Heart left ventricle (tissue), 16 donors: ENCODE data around the gene MED8. TPM values are rescaled to one million over a fixed set of nuclear protein-coding genes. Genes with fewer than 3 reads are reported as not detected.
"Not testable (repeated sequence)": the region's sequence is repeated elsewhere in the genome, so short reads cannot be mapped to it uniquely, and the experiment has no call there.

Source experiments
- ATAC-seq, 4 donors: fragments of 200-7000 bp; cut with Tn5 transposase; one replicate each; pipeline ENCODE4 v1.9.1; 2020 to 2022; ENCODE audit warnings: moderate library complexity in 4 of 4, mild to moderate bottlenecking in 3 of 4, moderate number of reproducible peaks in 1 of 4
- DNase-seq, 5 donors: peaks; one replicate each; pipeline ENCODE4 v3.0.0-alpha.2; 2020
- H3K27ac ChIP-seq, 12 donors: fragments of 200-600 bp; sonication (generic) in 4 of 12; one replicate each; pipeline versions ENCODE4 v1.5.0 to v1.8.0; 2016 to 2022; ENCODE audit warnings: mild to moderate bottlenecking in 2 of 12
- H3K27me3 ChIP-seq, 9 donors: fragments of 200-600 bp; sonication (generic) in 2 of 9; one replicate each; pipeline versions ENCODE4 v1.5.1 to v1.8.0; 2016 to 2022; ENCODE audit warnings: mild to moderate bottlenecking in 3 of 9
- H3K36me3 ChIP-seq, 9 donors: fragments of 200-600 bp; sonication (generic) in 2 of 9; one replicate each; pipeline versions ENCODE4 v1.5.0 to v1.8.0; 2018 to 2022; ENCODE audit warnings: mild to moderate bottlenecking in 2 of 9
- H3K4me1 ChIP-seq, 12 donors: fragments of 200-600 bp; sonication (generic) in 4 of 12; one replicate each; pipeline versions ENCODE4 v1.5.0 to v1.8.0; 2016 to 2022; ENCODE audit warnings: mild to moderate bottlenecking in 3 of 12
- H3K4me3 ChIP-seq, 12 donors: fragments of 200-600 bp; sonication (generic) in 4 of 12; one replicate each; pipeline versions ENCODE4 v1.5.0 to v1.8.0; 2017 to 2022; ENCODE audit warnings: mild to moderate bottlenecking in 9 of 12, moderate library complexity in 4 of 12
- H3K9me3 ChIP-seq, 12 donors: fragments of 200-600 bp; sonication (generic) in 4 of 12; one replicate each; pipeline versions ENCODE4 v1.5.0 to v1.8.0; 2016 to 2022; ENCODE audit warnings: mild to moderate bottlenecking in 1 of 12
- POLR2A ChIP-seq, 2 donors: fragments of 450-650 bp; IDR thresholded peaks; one replicate each; pipeline ENCODE4 v1.6.1; 2017; ENCODE audit warnings: antibody characterized with exemption in 2 of 2, mild to moderate bottlenecking in 2 of 2, moderate library complexity in 2 of 2
- WGBS, 4 donors: extraction: QIAGEN DNeasy Blood & Tissue Kit in 2 of 4; methylation state at CpG; one replicate each; pipeline versions ENCODE4 v1.1.5 to v1.1.7; 2013 to 2018; 5-methylcytosine and 5-hydroxymethylcytosine counted together
- intact Hi-C, 10 donors: fragments of 100-400 bp; cut with DNase I; formaldehyde crosslinking; loops; one replicate each; pipeline versions ENCODE4 v1.11.1 to v1.14.2; 2022
- polyA plus RNA-seq, 2 donors: library from polyadenylated mRNA; stranded (reverse); fragments of 200-250 nt; gene quantifications; one replicate each; pipeline ENCODE4 v1.2.3, GENCODE V29; 2013
- total RNA-seq, 9 donors: library from RNA; depleted of rRNA in 2 of 9; stranded (reverse); fragments of >200 nt in 2 of 9; fragmentation: NEBNext Ultra II Directional in 3 of 9; extraction: Animal tissue kit (Norgen Biotek cat#: 25700) in 3 of 9; gene quantifications; one replicate each; pipeline versions ENCODE4 v1.1.0 to v1.2.4, GENCODE V29; 2016 to 2023
- TF ChIP-seq, protein P1 (sequence below), 12 donors: fragments of 200-600 bp; sonication (generic) in 4 of 12; IDR thresholded peaks; one replicate each; pipeline versions ENCODE4 v1.5.0 to v1.8.0; 2018 to 2022; ENCODE audit warnings: antibody characterized with exemption in 12 of 12, mild to moderate bottlenecking in 5 of 12
- donor health status: ischemic (EF 13 %, LVEDD 7.1; RV severe dilation, severe dysfunction).
- donor health status: healthy with polysubstance abuse.
- donor health status: DM: no; HTN: yes; CAD: no.
- donor health status: DM: no; HTN: no; CAD: no.
- donor health status: ischemic (EF 25% LVEDD 6.9; RV normal size, moderate dysfunction).
- donor health status: ischemic (EF 25% LVEDD 5.7; RV mildly dilated, moderate dysfunction).
- donor health status: healthy.
- donor health status: DM: yes; HTN: yes; CAD: no.
- donor health status: ischemic (EF 35%, LVEDD 5.7; RV mildly dilated, moderate dysfunction).
- donor health status: nonischemic (EF 11% LVEDD 7.7; RV severe dilation, severe dysfunction).
- donor health status: DM: yes; HTN: yes; CAD: no.
- donor health status: PGD.
- donor health status: ischemic (EF 29% LVEDD 5.4; RV normal size, mild dysfunction).
- donor health status: nonischemic (EF 23%, LVEDD 6.1; RV moderate dilation, normal function).

MED8 gene
- total and polyA plus RNA-seq, 11 donors: 11.7 to 31.4 (median 16.9) TPM

DNA sequence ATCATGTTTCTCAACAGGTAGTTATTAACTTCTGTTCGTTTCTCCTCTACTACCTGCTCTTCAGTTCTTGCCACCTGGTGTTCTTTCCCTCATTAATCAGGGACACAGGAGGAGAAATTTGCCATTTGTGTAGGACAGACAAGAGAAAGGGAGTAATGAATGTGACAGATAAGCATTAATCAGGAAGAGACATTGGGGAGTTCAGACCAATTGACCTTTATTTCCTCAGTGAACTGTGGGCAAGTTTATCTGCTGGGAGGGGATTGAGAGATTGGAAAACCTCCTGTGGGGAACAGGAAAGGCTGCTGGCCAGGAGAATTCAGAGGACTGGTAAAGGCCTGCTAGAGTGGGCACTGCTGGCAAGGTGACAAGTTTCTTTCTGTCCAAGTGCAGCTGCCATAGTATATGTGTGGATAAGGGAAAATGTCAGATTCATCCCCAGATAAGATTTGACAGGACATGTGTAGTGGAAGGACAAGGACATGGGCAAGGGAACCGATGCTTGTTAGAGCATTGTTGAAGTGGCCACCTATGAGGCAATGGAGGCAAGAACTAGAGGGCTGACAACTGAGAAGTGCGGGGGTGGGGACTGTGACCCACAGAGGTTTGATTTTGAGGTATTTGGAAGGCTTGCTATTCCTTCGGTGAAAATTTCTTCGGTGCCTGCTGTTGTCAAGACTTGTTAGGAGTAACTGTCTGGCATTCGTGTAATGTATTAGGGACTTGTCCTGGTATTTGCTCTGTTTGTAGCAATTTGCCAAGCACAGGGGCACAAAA, 12.7 kb upstream of the MED8 start:
- TF ChIP-seq, protein P1, sequence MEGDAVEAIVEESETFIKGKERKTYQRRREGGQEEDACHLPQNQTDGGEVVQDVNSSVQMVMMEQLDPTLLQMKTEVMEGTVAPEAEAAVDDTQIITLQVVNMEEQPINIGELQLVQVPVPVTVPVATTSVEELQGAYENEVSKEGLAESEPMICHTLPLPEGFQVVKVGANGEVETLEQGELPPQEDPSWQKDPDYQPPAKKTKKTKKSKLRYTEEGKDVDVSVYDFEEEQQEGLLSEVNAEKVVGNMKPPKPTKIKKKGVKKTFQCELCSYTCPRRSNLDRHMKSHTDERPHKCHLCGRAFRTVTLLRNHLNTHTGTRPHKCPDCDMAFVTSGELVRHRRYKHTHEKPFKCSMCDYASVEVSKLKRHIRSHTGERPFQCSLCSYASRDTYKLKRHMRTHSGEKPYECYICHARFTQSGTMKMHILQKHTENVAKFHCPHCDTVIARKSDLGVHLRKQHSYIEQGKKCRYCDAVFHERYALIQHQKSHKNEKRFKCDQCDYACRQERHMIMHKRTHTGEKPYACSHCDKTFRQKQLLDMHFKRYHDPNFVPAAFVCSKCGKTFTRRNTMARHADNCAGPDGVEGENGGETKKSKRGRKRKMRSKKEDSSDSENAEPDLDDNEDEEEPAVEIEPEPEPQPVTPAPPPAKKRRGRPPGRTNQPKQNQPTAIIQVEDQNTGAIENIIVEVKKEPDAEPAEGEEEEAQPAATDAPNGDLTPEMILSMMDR (IDR thresholded peaks at IDR 0.05): no peak
- no peak for TF ChIP-seq POLR2A (IDR thresholded peaks at IDR 0.05)
- WGBS, 4 donors: 87 to 91% (median 89%) methylated on average over 6 of the region's 6 CpGs
- H3K9me3 ChIP-seq: no peaks in the 10 kb centered on the region
- no peak overlapping the region for H3K4me3 ChIP-seq
- ATAC-seq (no peak), DNase-seq (no peak)
- H3K4me1 ChIP-seq: peaks cover 0 to 11% (median 2%) of the 10 kb centered on the region in 12 donors
- peaks cover 0 to 62% (median 46%) of the 10 kb centered on the region in 9 donors for H3K36me3 ChIP-seq
- no peaks in the 10 kb centered on the region for H3K27me3 ChIP-seq
- no peak overlapping the region for H3K27ac ChIP-seq
- intact Hi-C loops: no loop called here

- H3K27me3 ChIP-seq, intact Hi-C loops, H3K4me1 ChIP-seq, H3K9me3 ChIP-seq, ATAC-seq, H3K27ac ChIP-seq, H3K4me3 ChIP-seq, DNase-seq: not testable (repeated sequence)
- peaks cover 0 to 61% (median 39%) of the 10 kb centered on the region in 9 donors for H3K36me3 ChIP-seq
- WGBS, 4 donors: 95 to 99% (median 97%) methylated on average over 9 of the region's 9 CpGs
Observed at GRCh38 chr1:43400441-43400840, 10.8 kb upstream of the MED8 start.

DNA sequence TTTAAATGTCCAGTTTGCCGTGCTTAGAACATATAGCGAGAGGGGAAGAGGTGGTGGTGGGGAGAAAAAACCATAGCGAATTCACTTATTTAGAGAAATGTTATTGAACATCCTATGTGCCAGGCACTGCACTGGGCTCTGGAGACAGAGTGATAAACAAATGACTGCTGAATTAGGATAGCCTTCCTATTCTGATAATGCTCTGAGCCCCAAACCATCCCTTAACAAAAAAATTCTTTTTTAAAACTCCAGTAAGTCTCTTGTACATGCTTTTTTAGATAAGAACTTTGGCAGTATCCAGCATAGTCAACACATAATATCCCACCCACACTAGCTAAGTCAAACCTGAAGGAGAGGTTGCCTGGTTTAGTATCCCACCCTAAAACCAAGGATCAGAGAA, 8.6 kb upstream of the MED8 start:
- H3K36me3 ChIP-seq: peaks cover 0 to 56% (median 20%) of the 10 kb centered on the region in 9 donors
- 96 to 98% (median 97%) methylated on average over 3 of the region's 3 CpGs for WGBS, 4 donors
- no peaks in the 10 kb centered on the region for H3K27me3 ChIP-seq
- H3K27ac ChIP-seq: no peak overlapping the region
- no peaks in the 10 kb centered on the region for H3K9me3 ChIP-seq
- ATAC-seq (no peak), DNase-seq (no peak)
- H3K4me1 ChIP-seq: peaks cover 0 to 5% (median 0%) of the 10 kb centered on the region in 12 donors
- intact Hi-C loops: no loop called here
- H3K4me3 ChIP-seq: no peak overlapping the region
- no peak for TF ChIP-seq POLR2A (IDR thresholded peaks at IDR 0.05)
- TF ChIP-seq, protein P1 (IDR thresholded peaks at IDR 0.05): no peak

DNA sequence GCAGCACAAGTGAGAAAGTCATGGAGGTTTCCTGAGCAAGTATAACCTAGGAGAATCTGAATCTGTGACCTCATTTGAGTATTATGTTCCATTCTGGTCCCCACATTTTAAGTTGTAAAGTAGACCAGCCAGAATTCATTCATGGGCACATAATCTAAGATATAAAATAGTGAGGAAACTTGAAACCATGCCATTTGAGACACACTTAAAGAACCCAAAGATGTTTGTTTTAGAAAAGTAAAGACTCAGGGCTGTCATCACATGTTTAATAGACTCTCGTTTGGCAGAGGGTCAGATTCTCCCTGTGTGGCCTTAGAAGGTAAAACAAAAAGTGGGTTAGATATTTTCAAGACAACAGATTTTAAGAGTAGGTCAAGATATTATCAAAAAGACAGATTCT, 6.5 kb upstream of the MED8 start:
- H3K4me1 ChIP-seq: peaks cover 0 to 4% (median 2%) of the 10 kb centered on the region in 12 donors
- no peaks in the 10 kb centered on the region for H3K27me3 ChIP-seq
- no peak overlapping the region for H3K27ac ChIP-seq
- ATAC-seq (no peak), DNase-seq (no peak)
- H3K4me3 ChIP-seq: no peak overlapping the region
- intact Hi-C loops: no loop called here
- H3K36me3 ChIP-seq: peaks cover 0 to 50% (median 15%) of the 10 kb centered on the region in 9 donors
- H3K9me3 ChIP-seq: no peaks in the 10 kb centered on the region
- TF ChIP-seq, protein P1 (IDR thresholded peaks at IDR 0.05): no peak
- TF ChIP-seq POLR2A (IDR thresholded peaks at IDR 0.05): no peak
- 68 to 85% (median 77%) methylated on average over 1 of the region's 1 CpG for WGBS, 4 donors
